HCT116 (cell line): ENCODE measurements around the gene ASAH2B. TPM values are rescaled to one million over a fixed set of nuclear protein-coding genes. Genes with fewer than 3 reads are reported as not detected.
"Not testable (repeated sequence)": the region's sequence is repeated elsewhere in the genome, so short reads cannot be mapped to it uniquely, and the experiment has no call there.

Experiments
- ATAC-seq: fragments of 200-7000 bp; cut with Tn5 transposase; 2 replicates; pipeline ENCODE4 v1.9.1; 2020; ENCODE audit warnings: mild to moderate bottlenecking, moderate library complexity
- BruUV-seq: library from RNA; stranded (reverse); fragments of 400-500 nt; replicated peaks from 2 replicates; lab custom pipeline; 2021; lab: Mats Ljungman, UMichigan
- CTCF ChIA-PET: fragments of 300-600 bp; sonication (Branson Sonifier 250); formaldehyde crosslinking; loops from one replicate; lab custom pipeline; 2021; ENCODE audit warnings: antibody characterized with exemption; lab: Charles Lee
- POLR2A ChIA-PET: fragments of 300-600, 350-600 bp; sonication (Branson Sonifier 250); formaldehyde crosslinking; loops from one replicate; lab custom pipeline; 2021; ENCODE audit warnings: antibody characterized with exemption; lab: Charles Lee
- RAD21 ChIA-PET, 2 experiments: fragments of 300-600 bp; sonication (Branson Sonifier 250); formaldehyde crosslinking; loops; one replicate each; lab custom pipeline; 2023; ENCODE audit warnings: low total read pairs in 2 of 2; ENCODE audit not compliant: uncharacterized antibody in 2 of 2, unreplicated experiment in 2 of 2, low non-redundant PET in 1 of 2; lab: Charles Lee
- DNase-seq: peaks from one replicate; pipeline ENCODE4 v3.0.0-alpha.2; 2010; ENCODE audit warnings: low read depth, low spot score
- H2AFZ ChIP-seq: fragments of 200-600 bp; shearing (Covaris generic), sonication (generic); 2 replicates; pipeline ENCODE4 v1.6.1; 2017; ENCODE audit warnings: low read depth, mixed run types, mixed read lengths, antibody characterized with exemption, low read length; ENCODE audit not compliant: poor library complexity, severe bottlenecking
- H3K27ac ChIP-seq: 2 replicates; pipeline ENCODE4 v1.5.1; 2012; ENCODE audit warnings: low read depth, low read length
- H3K27me3 ChIP-seq: fragments of 200-600 bp; sonication (generic); 2 replicates; pipeline ENCODE4 v1.6.1; 2016; ENCODE audit warnings: mixed run types, low read length, mixed read lengths; ENCODE audit not compliant: insufficient read depth
- H3K36me3 ChIP-seq, 2 experiments: fragments of 200-500 bp in 1 of 2; fragments of 200-600 bp in 1 of 2; sonication (Bioruptor generic) in 1 of 2; sonication (generic) in 1 of 2; 2 replicates each; pipeline versions ENCODE4 v1.5.1 to v1.6.1; 2014 to 2016; ENCODE audit warnings: low read length in 2 of 2, inconsistent platforms in 1 of 2, mixed read lengths in 1 of 2, mixed run types in 1 of 2; ENCODE audit not compliant: insufficient read depth in 2 of 2, control insufficient read depth in 1 of 2
- H3K4me1 ChIP-seq, 2 experiments: fragments of 200-600 bp in 1 of 2; sonication (generic) in 1 of 2; 2 replicates each; pipeline versions ENCODE4 v1.5.1 to v1.6.1; 2012 to 2017; ENCODE audit warnings: low read length in 2 of 2, inconsistent platforms in 1 of 2, mild to moderate bottlenecking in 1 of 2, mixed read lengths in 1 of 2, mixed run types in 1 of 2, moderate library complexity in 1 of 2; ENCODE audit not compliant: insufficient read depth in 2 of 2, control insufficient read depth in 1 of 2
- H3K4me2 ChIP-seq: fragments of 200-600 bp; sonication (generic); 2 replicates; pipeline ENCODE4 v1.6.1; 2017; ENCODE audit warnings: mixed run types, low read length, mixed read lengths
- H3K4me3 ChIP-seq, 2 experiments: fragments of 200-600 bp in 1 of 2; sonication (generic) in 1 of 2; replicated peaks in 1 of 2; 2 replicates each; pipeline ENCODE4 v1.5.1; 2011 to 2016; ENCODE audit warnings: low read length in 2 of 2, control low read depth in 1 of 2, low read depth in 1 of 2, mild to moderate bottlenecking in 1 of 2, mixed read lengths in 1 of 2, mixed run types in 1 of 2
- H3K79me2 ChIP-seq: fragments of 200-600 bp; sonication (generic); 2 replicates; pipeline ENCODE4 v1.6.1; 2017; ENCODE audit warnings: mild to moderate bottlenecking, mixed run types, low read length, moderate library complexity, mixed read lengths; ENCODE audit not compliant: insufficient read depth
- H3K9ac ChIP-seq: fragments of 200-600 bp; sonication (generic); 2 replicates; pipeline ENCODE4 v1.6.1; 2016; ENCODE audit warnings: low read length, mixed read lengths
- H3K9me2 ChIP-seq: fragments of 200-600 bp; sonication (generic), shearing (Covaris generic); 2 replicates; pipeline ENCODE4 v1.6.1; 2017; ENCODE audit warnings: mixed run types, mild to moderate bottlenecking, moderate library complexity; ENCODE audit not compliant: insufficient read depth
- H3K9me3 ChIP-seq, 2 experiments: fragments of 200-500 bp in 1 of 2; fragments of 200-600 bp in 1 of 2; sonication (Bioruptor generic) in 1 of 2; sonication (generic) in 1 of 2; 2 replicates each; pipeline ENCODE4 v1.6.1; 2014 to 2017; ENCODE audit warnings: low read length in 2 of 2, mixed read lengths in 2 of 2, inconsistent platforms in 1 of 2, low read depth in 1 of 2, mild to moderate bottlenecking in 1 of 2, mixed run types in 1 of 2, moderate library complexity in 1 of 2; ENCODE audit not compliant: control insufficient read depth in 1 of 2, insufficient read depth in 1 of 2
- H4K20me1 ChIP-seq: fragments of 200-600 bp; sonication (generic), shearing (Covaris generic); 2 replicates; pipeline ENCODE4 v1.6.1; 2017; ENCODE audit warnings: mixed run types, mild to moderate bottlenecking, moderate library complexity; ENCODE audit not compliant: insufficient read depth
- intact Hi-C: fragments of 100-400 bp; cut with micrococcal nuclease; formaldehyde crosslinking; loops from 2 replicates; pipeline ENCODE4 v1.10.0; 2022
- total RNA-seq: library from RNA; stranded (reverse); gene quantifications from one replicate; pipeline ENCODE4 v1.2.1, GENCODE V29; 2021; ENCODE audit not compliant: unreplicated experiment

The ASAH2B gene
- total RNA-seq, 1 experiment from 2014 or later = 10.8 TPM

- H3K4me1 ChIP-seq, H4K20me1 ChIP-seq, H3K9ac ChIP-seq, intact Hi-C loops, H3K79me2 ChIP-seq, H3K9me2 ChIP-seq, H3K4me3 ChIP-seq, H3K36me3 ChIP-seq, H3K4me2 ChIP-seq, BruUV-seq, POLR2A ChIA-PET, H3K27ac ChIP-seq, H2AFZ ChIP-seq, CTCF ChIA-PET, ATAC-seq, RAD21 ChIA-PET, H3K27me3 ChIP-seq, H3K9me3 ChIP-seq, DNase-seq: not testable (repeated sequence)
Measured at GRCh38 chr10:50706006-50706405, 33.7 kb upstream of the ASAH2B start.

- H3K79me2 ChIP-seq, BruUV-seq, H3K9ac ChIP-seq, H3K4me3 ChIP-seq, H3K27me3 ChIP-seq, POLR2A ChIA-PET, H3K9me2 ChIP-seq, ATAC-seq, DNase-seq, H2AFZ ChIP-seq, H3K4me2 ChIP-seq, intact Hi-C loops, H3K36me3 ChIP-seq, RAD21 ChIA-PET, H4K20me1 ChIP-seq, H3K4me1 ChIP-seq, H3K9me3 ChIP-seq, H3K27ac ChIP-seq, CTCF ChIA-PET: not testable (repeated sequence)
Measured at GRCh38 chr10:50710241-50710640, 29.5 kb upstream of the ASAH2B start.

GRCh38 chr10:50723812-50724211 is 15.9 kb upstream of the ASAH2B start:
- H3K9ac ChIP-seq, H4K20me1 ChIP-seq, DNase-seq, H3K27me3 ChIP-seq, H3K4me1 ChIP-seq, H3K36me3 ChIP-seq, ATAC-seq, H3K9me3 ChIP-seq, BruUV-seq, intact Hi-C loops, H3K4me2 ChIP-seq, H2AFZ ChIP-seq, H3K27ac ChIP-seq, RAD21 ChIA-PET, H3K79me2 ChIP-seq, CTCF ChIA-PET, H3K4me3 ChIP-seq, H3K9me2 ChIP-seq, POLR2A ChIA-PET: not testable (repeated sequence)

GRCh38 chr10:50728112-50728511 is 11.6 kb upstream of the ASAH2B start:
- intact Hi-C loops, BruUV-seq: not testable (repeated sequence)

More at GRCh38 chr10:50728112-50728511, 11.6 kb upstream of the ASAH2B start:
- RAD21 ChIA-PET, H3K27ac ChIP-seq, H3K9ac ChIP-seq, H3K4me2 ChIP-seq, ATAC-seq, H3K9me3 ChIP-seq, DNase-seq, H3K4me1 ChIP-seq, H3K4me3 ChIP-seq, POLR2A ChIA-PET, H3K79me2 ChIP-seq, H3K36me3 ChIP-seq, H4K20me1 ChIP-seq, H3K9me2 ChIP-seq, H3K27me3 ChIP-seq, CTCF ChIA-PET, H2AFZ ChIP-seq: not testable (repeated sequence)
